RWPE2 (cell line): Measurements from ENCODE around the gene ACTR10.

Experiments used
- ATAC-seq: fragments of 200-7000 bp; cut with Tn5 transposase; 3 replicates; pipeline ENCODE4 v1.9.1; 2021; ENCODE audit warnings: low read depth
- DNase-seq: peaks from one replicate; pipeline ENCODE4 v3.0.0-alpha.2; 2020; ENCODE audit warnings: low spot score
- H3K27ac ChIP-seq: fragments of 450-650 bp; 2 replicates; pipeline ENCODE4 v1.5.1; 2017; ENCODE audit warnings: mild to moderate bottlenecking; ENCODE audit not compliant: poor library complexity, severe bottlenecking
- H3K27me3 ChIP-seq: fragments of 250-450 bp; sonication (Bioruptor Pico); 2 replicates; pipeline ENCODE4 v1.5.1; 2021; ENCODE audit warnings: mild to moderate bottlenecking, moderate library complexity; ENCODE audit not compliant: insufficient read depth, poor library complexity, severe bottlenecking
- H3K36me3 ChIP-seq: fragments of 250-450 bp; sonication (Bioruptor Pico); 2 replicates; pipeline ENCODE4 v1.5.1; 2020; ENCODE audit warnings: low read depth, mild to moderate bottlenecking, moderate library complexity
- H3K4me1 ChIP-seq: fragments of 250-450 bp; sonication (Bioruptor Pico); 2 replicates; pipeline ENCODE4 v1.5.1; 2021; ENCODE audit warnings: mild to moderate bottlenecking, moderate library complexity; ENCODE audit not compliant: insufficient read depth, poor library complexity, severe bottlenecking
- H3K4me3 ChIP-seq: fragments of 250-450 bp; sonication (Bioruptor Pico); 2 replicates; pipeline ENCODE4 v1.5.1; 2021; ENCODE audit warnings: mild to moderate bottlenecking, moderate library complexity; ENCODE audit not compliant: severe bottlenecking
- H3K9me3 ChIP-seq: fragments of 250-450 bp; sonication (Bioruptor Pico); 2 replicates; pipeline ENCODE4 v1.5.1; 2021; ENCODE audit warnings: mild to moderate bottlenecking, moderate library complexity; ENCODE audit not compliant: severe bottlenecking
- TF ChIP-seq, protein P1 (sequence below): fragments of 450-650 bp; IDR thresholded peaks from one replicate; pipeline ENCODE4 v1.5.1; 2017; ENCODE audit warnings: mild to moderate bottlenecking, moderate library complexity; ENCODE audit not compliant: poor library complexity, severe bottlenecking

ACTR10 gene

DNA sequence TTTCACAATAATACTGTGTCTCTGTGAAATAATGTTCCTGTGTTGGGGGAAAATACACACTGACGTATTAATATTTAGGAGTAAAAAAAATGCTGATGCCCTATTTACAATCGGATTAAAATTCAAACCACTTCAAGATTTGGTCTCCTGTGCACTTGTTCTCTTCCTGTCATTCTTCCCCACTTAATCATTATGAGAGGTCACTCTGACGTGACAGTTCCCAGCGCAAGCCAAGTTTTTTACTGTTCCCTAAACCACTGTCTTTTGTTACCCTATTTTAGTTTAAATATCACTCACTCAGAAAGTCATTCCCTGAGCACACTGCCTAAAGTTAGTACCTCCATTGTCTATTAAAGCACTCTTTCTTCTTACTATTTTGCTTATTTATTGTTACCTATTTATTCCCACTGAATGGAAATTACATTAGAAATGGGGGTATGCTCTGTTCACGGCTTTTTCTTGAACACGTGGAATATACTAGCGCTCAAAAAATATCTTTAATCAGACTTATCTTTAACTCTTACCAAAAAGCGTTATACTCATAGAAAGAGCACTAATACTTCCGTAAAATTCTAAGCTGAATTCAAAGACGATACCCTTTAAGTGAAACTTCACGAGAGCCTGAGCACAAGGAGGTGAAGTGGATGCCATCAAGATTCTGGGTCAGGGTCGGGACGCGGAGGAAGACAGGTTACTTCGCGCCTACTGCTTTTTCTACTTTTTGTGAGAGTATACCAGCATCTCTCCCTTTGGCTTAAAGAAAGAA is 44.0 kb downstream of the ACTR10 start:
- Histone ChIP-seq H3K27ac (peak overlapping the region; percentile 92), H3K36me3 (peaks cover 21% of the 10 kb centered on the region), H3K9me3 (no peaks in the 10 kb centered on the region), H3K4me3 (peak overlapping the region; percentile 72), H3K27me3 (no peaks in the 10 kb centered on the region), H3K4me1 (peaks cover 25% of the 10 kb centered on the region)
- DNase-seq = no peak
- peak; percentile 25 for ATAC-seq
- TF ChIP-seq, protein P1, sequence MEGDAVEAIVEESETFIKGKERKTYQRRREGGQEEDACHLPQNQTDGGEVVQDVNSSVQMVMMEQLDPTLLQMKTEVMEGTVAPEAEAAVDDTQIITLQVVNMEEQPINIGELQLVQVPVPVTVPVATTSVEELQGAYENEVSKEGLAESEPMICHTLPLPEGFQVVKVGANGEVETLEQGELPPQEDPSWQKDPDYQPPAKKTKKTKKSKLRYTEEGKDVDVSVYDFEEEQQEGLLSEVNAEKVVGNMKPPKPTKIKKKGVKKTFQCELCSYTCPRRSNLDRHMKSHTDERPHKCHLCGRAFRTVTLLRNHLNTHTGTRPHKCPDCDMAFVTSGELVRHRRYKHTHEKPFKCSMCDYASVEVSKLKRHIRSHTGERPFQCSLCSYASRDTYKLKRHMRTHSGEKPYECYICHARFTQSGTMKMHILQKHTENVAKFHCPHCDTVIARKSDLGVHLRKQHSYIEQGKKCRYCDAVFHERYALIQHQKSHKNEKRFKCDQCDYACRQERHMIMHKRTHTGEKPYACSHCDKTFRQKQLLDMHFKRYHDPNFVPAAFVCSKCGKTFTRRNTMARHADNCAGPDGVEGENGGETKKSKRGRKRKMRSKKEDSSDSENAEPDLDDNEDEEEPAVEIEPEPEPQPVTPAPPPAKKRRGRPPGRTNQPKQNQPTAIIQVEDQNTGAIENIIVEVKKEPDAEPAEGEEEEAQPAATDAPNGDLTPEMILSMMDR = no peak

DNA sequence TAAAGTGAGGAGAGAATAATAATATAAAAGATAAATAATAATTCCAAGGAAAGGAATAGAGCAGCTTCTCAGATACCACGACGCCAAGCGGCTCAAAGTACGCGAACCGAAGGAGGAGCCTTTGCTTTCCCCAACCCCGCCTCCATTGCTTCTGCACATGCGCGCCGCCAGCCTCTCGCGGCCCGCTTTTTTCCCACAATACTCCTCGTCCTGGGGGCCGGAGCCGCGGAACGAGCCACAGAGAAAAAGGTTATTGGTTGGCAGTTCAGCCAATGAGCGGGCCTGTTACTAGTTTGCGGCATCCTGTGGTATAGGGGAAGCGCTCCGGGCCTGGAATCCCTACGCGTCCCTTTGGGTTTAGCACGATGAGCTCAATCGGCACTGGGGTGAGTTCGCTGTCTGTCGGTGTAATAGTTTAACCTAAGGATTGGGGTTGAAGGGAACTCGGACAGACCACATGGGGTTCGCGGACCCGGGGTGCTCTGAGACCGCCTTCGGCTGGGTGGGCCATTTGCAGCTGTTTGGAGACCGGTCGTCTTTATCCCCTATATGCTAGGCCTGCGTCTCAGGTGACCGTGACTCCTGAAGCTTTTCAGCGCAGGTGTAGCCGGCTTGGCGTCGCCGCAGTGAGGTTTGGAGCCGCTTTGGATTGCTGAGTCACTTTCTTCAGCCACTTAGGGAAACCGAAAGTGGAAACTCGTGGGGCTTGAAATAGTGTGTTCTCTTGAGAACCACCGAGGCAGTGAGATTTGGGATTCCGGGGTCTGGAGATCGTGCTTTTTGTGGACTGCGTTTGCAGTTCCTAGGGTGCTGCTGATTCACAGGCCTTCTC is 44.8 kb downstream of the ACTR10 start, which contains the start of gene PSMA3:
Gene PSMA3 (plus strand): TSS at position 288 of the 832 bp plus-strand sequence. CDS start 78 bp downstream, at position 366.
- no peaks in the 10 kb centered on the region for H3K27me3 ChIP-seq
- H3K27ac ChIP-seq = peak within 1 kb of the TSS; percentile 92
- H3K4me3 ChIP-seq = peak within 1 kb of the TSS; percentile 72
- TF ChIP-seq, protein P1 = no peak
- H3K4me1 ChIP-seq = peaks cover 22% of the 10 kb centered on the region
- DNase-seq = peak; percentile 99
- no peaks in the 10 kb centered on the region for H3K9me3 ChIP-seq
- H3K36me3 ChIP-seq = peaks cover 29% of the 10 kb centered on the region
- peak; percentile 93 for ATAC-seq

DNA sequence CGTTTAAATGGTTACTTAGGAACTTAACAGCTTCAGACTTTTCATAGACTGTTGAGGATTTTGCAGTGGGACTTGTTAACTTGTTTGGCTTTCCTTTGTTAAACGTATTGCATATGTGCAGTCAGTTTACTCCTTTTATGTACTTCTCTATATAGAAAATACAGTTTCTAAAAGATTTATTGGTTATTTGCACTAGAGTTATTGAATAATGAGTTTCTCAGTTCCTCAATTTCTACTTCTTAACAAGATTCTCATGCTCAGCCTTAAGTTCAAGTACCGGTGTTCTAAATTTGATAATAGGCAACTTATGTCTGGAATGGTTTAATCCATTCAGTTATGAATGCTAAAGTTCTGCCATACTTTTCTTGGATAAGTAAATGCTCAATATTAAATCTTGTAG is 45.6 kb downstream of the ACTR10 start:
- Histone ChIP-seq H3K4me1 (peaks cover 22% of the 10 kb centered on the region), H3K27me3 (no peaks in the 10 kb centered on the region), H3K27ac (peak overlapping the region; percentile 92), H3K36me3 (peaks cover 36% of the 10 kb centered on the region), H3K4me3 (peak overlapping the region; percentile 72), H3K9me3 (no peaks in the 10 kb centered on the region)
- TF ChIP-seq, protein P1 = no peak
- ATAC-seq (no peak), DNase-seq (no peak)

DNA sequence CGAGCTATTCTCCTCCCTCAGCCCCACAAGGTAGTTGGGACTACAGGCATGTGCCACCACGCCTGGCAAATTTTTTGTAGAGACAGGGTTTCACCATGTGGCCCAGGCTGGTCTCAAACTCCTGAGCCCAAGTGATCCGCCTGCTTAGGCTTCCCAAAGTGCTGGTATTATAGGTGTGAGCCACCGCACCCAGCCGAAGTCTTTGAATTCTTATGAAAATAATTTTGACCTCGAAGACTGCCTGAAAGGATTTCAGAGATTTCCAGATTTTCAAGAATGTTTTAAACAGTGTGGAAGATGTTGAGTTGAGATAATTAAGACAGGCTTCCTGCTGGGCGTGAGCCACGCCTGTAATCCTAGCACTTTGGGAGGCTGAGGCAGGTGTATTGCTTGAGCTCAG is 49.7 kb downstream of the ACTR10 start:
- Histone ChIP-seq H3K27ac (no peak overlapping the region), H3K9me3 (no peaks in the 10 kb centered on the region), H3K4me1 (peaks cover 15% of the 10 kb centered on the region), H3K36me3 (peaks cover 73% of the 10 kb centered on the region), H3K4me3 (no peak overlapping the region), H3K27me3 (no peaks in the 10 kb centered on the region)
- ATAC-seq = no peak
- DNase-seq = no peak
- TF ChIP-seq, protein P1 = no peak
